GM12892 (cell line): ENCODE results near the gene DHRS3.

ENCODE experiments used
- POLR2A ChIP-seq: IDR thresholded peaks from 2 replicates; pipeline ENCODE4 v1.6.1; 2011; ENCODE audit warnings: low read depth, low read length, control low read depth
- TAF1 ChIP-seq: IDR thresholded peaks from 2 replicates; pipeline ENCODE4 v1.6.1; 2011; ENCODE audit warnings: low read depth, mild to moderate bottlenecking, control low read depth, low read length, borderline replicate concordance

- TF ChIP-seq POLR2A (no peak), TAF1 (no peak)
Measured at GRCh38 chr1:12594966-12595756, 22.8 kb downstream of the DHRS3 start.
